IPS DF 4.7 (cell line): ENCODE results near the gene TLR5.
"Not testable (repeated sequence)": the region's sequence is repeated elsewhere in the genome, so short reads cannot be mapped to it uniquely, and the experiment has no call there.

Experiments used
- DNase-seq: peaks from one replicate; pipeline ENCODE4 v3.0.0-alpha.2; 2013; ENCODE audit warnings: low spot score; ENCODE audit errors: extremely low read depth

TLR5 gene, protein sequence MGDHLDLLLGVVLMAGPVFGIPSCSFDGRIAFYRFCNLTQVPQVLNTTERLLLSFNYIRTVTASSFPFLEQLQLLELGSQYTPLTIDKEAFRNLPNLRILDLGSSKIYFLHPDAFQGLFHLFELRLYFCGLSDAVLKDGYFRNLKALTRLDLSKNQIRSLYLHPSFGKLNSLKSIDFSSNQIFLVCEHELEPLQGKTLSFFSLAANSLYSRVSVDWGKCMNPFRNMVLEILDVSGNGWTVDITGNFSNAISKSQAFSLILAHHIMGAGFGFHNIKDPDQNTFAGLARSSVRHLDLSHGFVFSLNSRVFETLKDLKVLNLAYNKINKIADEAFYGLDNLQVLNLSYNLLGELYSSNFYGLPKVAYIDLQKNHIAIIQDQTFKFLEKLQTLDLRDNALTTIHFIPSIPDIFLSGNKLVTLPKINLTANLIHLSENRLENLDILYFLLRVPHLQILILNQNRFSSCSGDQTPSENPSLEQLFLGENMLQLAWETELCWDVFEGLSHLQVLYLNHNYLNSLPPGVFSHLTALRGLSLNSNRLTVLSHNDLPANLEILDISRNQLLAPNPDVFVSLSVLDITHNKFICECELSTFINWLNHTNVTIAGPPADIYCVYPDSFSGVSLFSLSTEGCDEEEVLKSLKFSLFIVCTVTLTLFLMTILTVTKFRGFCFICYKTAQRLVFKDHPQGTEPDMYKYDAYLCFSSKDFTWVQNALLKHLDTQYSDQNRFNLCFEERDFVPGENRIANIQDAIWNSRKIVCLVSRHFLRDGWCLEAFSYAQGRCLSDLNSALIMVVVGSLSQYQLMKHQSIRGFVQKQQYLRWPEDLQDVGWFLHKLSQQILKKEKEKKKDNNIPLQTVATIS

DNA sequence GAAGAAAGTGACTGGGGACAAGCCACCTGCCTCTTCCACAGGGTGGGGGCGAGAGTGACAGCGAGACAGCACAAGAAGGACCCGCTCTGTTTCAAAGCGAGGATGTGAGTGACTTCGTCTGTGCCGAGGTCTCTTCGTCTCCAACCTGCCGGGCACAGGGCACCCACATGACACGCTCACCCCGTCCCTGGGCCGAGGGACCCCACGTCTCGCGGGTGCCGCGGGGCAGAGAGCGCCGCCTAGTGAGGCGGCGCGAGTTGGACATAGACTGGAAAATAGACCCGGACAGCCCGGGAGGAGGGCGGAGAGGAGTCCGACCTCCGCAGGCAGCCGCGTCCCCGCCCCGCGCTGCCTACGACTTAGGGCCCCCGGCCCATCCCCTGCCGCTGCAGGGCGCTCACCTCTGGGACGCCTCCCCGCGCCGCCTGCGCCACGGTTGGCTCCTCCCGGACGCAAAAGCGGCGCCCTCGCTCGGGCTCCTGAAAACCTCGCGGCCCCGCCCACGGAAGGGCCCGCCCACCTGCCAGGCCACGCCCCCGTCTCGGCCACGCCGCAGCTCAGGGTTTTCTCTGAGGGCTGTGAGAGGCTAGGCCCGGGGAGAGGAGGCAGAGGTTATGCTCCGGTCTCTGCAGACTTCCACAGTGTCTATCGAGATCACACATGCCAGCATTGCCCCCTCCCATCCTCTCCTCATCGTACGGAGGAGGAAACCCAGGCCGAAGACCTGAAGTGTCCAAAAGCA is at the start of gene TLR5:
TLR5 (minus strand) TSS at position 454 of the 742 bp plus-strand sequence. CDS start 30,217 bp downstream, outside the sequence.
- no peak for DNase-seq

DNA sequence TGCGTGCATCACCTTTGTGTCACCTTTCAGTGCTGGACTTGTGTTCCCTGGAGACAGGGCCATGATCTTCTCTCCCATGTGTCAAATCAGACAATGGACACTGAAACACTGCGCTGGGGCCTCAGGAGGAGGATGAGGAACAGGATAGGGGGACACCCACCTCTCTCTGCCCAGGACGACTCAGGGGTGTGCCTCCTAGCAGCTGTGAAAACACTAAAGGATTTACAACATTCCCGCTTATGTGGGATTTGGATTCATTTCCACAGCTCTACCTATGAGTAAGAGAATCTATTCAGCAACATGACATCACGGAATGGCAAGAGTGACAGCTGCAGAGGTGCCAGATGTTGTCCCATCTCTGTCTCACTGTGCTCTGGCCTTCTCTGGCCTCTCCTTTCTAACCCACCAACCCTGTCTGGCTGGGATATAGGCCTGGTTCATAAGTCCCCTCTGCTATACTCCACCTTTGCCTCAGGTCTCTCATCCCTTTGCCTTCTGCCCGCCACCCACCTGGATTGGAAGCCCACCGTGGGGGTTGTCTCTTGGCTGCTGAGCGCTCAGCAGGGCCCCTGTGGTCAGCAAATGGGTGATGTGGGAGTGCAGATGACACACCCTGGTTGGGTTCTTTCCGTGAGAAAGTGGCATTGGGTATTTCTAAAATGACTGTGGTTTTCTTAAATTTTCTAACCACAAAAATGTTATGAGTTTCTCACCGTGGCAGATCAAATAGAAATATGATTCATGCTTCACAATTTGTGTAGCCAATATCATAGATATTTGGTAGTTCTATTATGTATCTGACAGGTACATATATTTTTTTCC is 47.1 kb upstream of the TLR5 start:
- no peak for DNase-seq

DNA sequence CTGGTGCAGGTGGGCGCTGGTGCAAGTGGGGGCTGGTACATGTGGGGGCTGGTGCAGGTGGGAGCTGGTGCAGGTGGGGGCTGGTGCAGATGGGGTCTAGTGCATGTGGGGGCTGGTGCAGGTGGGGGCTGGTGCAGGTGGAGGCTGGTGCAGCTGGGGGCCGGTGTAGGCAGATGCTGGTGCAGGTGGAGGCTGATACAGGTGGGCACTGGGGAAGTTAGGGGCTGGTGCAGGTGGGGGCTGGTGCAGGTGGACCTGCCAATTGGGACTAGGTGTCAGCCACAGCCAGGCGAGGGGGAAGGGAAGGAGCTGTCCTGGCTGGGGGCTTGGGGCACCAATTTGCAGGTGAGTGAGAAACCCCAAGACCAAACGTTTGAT is 46.5 kb upstream of the TLR5 start:
- no peak for DNase-seq

DNA sequence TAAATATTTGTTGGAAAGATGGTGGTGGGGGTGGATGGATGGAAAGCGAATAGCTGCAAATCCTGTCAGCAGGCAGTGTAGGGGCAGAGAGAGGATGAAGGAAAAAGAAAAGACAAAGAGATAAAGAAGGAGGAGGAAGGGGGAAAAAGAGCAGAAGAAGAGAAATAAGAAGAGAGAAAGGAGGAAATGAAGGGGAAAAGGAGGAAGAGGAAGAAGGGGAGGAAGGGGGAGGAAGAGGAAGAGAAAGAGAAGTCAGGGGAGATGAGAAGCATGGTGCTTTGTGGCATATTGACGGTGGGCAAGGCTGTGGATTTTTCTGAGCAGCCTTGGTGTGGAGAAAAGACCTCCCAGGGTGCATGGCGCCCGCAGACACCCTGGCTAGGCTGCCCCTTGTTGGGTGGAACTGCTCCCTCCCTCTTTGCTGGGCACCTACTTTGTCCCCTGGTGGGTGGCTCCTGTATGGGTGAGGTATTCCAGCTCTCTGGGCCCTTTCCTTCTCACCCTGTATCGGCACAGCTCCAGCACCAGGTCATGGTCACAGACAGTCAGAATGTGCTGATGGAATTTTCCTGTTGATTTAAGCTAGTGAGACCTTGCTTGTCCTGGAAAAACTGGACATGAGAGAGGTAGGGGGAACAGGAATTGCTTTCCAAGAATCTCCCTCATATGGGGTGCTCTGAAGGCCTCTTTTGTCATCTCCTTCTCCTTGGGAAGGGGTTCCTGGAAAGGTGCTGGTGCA is 45.7 kb upstream of the TLR5 start:
- DNase-seq, result no peak

DNA sequence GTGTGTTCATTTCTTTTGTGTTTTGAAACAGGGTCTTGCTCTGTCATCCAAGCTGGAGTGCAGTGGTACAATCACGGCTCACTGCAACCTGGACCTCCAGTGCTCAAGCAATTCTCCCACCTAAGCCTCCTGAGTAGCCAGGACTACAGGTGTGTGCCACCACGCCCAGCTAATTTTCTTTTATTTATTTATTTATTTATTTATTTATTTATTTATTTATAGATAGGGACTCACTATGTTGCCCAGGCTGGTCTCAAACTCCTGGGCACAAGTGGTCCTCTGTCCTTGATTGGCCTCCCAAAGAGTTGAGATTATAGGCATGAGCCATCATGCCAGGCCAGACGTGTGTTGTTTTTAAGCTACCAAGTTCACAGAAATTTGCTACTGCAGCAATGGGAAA is 43.8 kb upstream of the TLR5 start:
- no peak for DNase-seq

DNA sequence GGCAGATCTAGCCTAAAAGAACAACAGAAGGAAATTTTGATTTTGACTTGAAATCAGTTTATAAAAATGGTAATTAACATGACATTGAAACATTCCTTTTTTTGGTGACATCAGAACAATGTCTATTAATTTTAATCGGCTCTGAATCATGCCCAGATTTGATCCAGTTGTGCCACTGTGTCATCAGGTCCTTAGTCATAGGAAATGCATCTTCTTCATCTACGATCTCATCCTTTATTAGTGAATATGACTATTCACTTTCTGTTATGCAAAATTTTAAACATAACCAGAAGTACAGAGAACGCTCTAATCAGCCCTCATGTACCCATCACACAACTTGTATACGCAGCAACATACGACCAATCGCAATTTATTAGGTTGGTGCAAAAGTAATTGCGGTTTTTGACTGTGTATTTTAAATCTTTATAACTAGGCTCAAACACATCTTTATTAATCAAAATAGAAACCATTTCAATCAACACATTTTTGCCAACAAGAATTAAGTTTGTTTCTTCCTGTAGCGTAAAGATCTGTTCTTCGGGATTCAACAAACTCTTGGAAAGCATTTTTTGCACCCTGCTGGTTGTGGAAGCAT is 40.3 kb upstream of the TLR5 start:
- no peak for DNase-seq

DNA sequence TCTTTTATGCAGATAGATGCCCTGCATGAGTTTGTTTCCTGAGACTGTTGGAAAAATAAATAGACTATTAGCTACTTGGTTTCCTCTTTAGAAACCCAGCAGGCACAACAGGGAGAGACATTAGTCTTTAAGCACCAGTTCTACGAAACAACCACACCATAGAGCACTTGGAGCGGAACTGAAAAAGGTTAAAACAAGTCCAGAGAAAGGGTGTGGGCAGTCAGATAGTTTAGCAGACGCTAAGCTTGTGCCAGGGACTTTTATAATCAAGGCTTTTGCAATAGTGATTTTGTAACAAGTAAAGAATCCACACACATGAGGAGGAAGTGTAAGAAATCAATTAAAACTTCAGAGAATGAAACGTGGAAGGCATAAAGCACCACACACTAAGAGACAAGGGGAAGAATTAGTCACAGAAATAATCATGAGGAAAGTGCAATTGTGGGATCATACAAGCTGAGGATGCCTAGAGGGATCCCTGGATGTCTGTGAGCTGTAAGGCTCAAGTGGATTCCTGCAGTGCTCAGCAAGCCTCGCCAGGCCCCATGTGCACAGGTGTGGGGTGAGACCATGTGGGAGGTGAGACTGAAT is 37.8 kb upstream of the TLR5 start:
- no peak for DNase-seq

DNA sequence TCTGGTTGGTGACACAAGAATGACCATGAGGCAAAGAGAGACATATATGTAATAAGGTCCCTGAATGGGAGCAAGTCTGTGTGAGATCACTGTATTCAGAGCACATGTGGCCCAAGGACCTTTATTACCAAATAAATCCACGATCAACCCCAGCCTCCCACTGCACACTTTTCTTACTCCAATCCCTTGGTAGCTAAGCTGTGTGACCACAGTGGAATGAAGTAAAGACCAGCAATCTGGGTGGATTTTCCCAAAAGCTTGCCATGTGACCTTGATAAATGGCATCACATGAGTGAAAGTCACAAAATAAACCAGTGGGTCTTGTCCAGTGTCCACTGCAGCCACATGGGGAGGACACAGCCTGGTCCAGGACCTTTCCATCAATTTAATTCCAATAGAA is 36.7 kb upstream of the TLR5 start:
- no peak for DNase-seq

DNA sequence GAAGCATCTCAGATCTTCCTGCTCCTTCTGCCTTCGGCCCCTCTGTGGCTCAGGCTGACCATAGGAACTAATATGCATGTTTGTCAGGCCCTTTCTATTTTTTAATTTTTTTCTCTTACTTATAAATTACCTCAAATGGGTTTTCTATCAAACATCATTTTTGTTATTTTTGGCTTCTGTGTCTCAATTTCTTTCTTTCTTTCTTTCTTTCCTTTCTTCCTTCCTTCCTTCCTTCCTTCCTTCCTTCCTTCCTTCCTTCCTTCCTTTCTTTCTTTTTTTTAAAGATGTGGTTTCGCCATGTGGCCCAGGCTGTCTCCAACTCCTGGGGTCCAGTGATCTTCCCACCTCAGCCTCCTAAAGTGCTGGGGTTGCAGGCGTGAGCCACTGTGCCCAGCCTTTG is 36.2 kb upstream of the TLR5 start:
- DNase-seq, result no peak

DNA sequence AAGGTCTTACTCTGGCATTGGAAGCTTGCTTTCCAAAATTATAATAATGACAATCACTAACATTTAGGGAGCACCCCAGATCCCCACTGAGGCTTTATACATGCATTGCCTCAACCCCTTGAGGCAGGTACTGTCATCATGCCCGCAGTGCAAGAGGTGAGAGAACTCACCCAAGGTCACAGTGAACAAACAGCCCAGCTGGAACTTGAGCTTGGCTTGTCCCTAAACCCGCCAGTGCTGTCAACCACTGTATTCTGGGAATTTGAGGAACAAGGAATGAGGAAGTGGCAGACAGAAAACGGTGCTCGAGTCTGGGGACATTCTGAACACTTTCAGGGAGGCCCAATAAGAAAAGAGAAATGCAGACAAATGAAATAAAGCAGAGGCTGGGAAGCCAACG is 34.6 kb upstream of the TLR5 start:
- DNase-seq, result no peak

DNA sequence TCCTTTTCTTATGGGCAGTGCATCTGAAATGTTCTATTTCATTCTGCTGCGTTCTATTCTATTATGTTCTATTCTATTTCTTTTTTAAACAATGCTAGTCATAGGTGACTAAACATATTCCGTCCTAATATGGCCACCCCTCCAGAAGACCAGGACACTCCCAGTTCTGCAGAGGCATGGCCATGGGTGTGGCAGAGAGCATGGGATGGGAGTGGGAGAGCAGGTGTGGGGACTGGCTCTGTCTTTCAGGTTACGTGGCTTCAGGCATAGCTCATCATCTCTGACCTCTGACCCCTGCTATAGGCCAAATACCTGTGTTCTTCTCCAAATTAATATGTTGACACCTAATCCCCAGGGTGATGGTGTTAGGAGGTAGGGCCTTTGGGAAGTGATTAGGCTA is 33.4 kb upstream of the TLR5 start:
- DNase-seq, result no peak

DNA sequence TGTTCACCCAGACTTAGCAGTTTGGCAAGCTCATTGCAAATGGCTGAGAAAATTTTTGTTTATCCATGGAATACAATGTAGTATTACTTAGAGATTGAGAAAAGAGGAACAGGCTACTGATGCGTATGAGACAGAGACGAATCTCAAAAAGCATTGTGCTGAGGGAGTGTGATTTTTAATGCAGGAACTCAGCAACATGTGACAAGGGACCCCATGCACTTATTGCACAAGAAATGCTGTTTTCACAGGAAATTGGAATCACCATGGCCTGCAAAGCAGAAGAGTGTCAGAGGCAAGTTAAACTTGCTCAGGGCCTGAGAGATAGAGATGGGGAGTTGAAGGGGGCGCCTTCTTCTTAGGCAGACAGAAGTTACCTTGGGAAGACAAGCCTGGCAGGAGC is 32.6 kb upstream of the TLR5 start:
- no peak for DNase-seq

DNA sequence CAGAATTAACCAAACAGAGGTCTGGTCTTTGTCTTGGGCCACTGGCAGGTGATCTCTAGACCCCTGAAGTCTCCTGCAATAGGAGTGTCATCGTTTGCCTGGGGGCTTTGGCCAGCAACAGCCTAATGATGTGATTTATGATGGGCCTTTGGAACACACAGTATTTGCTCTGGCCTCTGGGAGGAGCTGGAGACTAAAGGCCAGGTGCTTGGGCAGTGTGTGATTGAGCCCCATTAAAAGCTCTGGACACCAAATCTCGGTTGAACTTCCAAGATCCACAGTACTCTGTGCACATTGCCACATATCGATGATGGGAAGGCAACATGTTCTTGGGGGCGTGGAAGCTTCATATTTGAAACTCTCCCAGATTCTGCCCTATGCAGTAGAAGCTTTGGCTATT is 32.0 kb upstream of the TLR5 start:
- no peak for DNase-seq

DNA sequence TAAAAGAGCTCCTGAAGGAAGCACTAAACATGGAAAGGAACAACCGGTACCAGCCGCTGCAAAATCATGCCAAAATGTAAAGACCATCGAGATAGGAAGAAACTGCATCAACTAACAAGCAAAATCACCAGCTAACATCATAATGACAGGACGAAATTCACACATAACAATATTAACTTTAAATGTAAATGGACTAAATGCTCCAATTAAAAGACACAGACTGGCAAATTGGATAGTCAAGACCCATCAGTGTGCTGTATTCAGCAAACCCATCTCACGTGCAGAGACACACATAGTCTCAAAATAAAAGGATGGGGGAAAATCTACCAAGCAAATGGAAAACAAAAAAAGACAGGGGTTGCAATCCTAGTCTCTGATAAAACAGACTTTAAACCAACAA is 26.4 kb upstream of the TLR5 start:
- DNase-seq, result not testable (repeated sequence)

DNA sequence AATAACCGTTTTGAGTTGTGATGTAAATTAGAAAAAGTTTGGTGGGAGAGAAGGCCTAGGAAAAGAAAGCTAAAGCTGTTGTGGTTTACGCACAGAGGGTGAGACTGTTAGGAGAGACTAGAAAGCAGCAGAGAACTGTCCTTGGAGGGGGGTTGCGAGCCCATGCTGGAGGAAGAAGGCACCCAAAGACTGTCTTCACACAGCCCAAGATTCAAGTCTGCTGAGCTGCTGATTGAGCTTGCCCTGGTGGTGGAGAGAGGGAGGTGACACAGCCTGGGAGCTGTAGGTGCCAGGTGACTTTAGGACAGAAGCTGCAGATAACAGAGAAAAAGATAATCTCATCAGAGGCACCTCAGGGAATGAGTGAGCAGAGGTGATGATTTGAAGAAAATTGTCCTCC is 18.3 kb upstream of the TLR5 start:
- DNase-seq, result no peak

DNA sequence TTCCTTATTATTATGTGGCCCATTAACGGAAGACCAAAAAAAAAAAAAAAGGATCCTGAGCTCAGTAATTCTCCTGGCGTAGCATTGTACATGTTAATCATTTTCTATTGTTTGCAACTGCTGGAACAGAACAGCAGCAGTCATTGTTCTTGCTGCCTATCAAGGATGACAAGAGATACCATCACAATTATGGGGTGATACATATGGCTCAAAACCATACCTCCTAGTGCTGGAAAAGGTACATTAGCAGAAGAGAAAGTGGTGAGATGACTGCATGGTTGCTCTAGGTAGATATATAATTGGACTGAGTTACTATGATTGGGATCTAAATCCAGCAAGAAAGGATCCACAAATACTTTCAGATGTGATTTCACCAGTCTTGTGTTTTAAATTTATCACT is 13.3 kb upstream of the TLR5 start:
- DNase-seq, result no peak

DNA sequence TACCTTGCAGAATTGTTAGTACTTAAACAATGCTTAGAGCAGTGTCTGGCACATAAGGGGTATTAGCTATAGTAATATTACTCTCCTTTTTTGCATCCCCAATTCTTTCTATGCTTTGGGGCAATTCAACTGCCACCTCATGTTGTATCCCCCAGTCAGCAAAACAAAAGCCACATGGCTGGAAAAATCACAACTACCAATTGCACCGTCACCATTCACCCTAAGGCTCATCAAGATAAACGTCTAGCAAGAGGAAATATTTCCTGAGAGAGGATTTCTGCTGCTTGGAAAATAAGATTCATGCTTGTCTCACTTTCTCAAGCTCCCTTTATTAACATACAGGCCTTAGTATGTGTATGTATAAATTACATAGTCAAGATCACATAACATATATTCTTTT is 12.1 kb upstream of the TLR5 start:
- DNase-seq, result no peak

DNA sequence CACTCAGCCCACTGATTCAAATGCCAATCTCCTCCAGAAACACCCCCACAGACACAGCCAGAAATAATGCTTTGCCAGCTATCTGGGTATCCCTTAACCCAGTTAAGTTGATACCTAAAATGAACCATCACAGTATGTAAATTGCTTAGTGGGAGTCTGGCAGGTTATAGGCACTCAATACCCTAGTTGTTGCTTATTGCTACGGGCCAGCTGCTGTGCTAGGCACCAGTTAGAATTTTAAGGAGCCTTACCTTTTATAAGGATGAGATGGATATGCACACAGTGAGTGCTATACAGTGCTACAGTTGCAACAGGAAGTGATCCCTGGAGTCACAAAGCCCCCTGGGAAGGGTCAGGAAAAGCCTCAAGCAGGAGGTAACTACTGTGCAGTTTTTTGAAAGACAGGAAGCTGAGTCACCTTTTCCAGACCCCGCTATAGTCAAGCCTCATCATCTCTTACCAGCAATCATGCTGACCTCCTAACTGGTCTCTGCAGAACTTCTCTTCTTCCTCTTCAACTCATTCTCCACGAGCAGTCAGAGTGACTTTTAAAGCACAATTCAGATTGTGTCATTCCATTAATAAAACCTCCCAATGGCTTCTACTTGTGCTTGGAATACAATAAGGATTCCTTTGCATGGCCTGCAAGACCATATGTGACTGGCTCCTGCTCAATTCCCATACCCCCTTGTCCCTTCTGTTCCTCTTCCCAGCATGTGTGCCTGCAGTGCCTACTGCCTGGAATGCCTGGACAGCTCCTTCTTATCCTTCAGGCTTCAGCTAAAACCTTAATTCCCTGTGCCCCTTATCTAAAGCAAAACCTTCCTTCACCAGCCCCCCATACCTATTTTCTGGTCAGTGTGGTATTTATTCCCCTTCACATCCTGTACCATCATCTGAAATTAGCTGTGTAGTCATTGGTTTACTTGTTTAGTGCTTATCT is 10.4 kb upstream of the TLR5 start:
- DNase-seq, result no peak

DNA sequence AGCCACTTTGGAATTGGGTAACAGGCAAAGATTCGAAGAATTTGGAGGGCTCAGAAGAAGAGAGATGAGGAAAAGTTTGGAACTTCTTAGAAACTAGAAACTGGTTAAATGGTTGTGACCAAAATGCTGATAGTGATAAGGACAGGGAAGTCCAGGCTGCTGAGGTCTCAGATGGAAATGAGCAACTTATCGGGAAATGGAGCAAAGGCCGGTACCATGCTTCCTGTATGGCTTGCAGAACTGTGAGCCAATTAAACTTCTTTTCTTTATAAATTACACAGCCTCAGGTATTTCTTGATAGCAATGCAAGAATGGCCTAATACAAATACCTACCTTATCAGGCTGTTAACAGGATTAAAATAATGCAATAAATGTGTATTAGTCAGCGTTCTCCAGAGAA is 9.4 kb upstream of the TLR5 start:
- no peak for DNase-seq
